ENCODE data around the gene POLD4.
"Not testable (repeated sequence)": the region's sequence is repeated elsewhere in the genome, so short reads cannot be mapped to it uniquely, and the experiment has no call there.

The POLD4 gene

DNA sequence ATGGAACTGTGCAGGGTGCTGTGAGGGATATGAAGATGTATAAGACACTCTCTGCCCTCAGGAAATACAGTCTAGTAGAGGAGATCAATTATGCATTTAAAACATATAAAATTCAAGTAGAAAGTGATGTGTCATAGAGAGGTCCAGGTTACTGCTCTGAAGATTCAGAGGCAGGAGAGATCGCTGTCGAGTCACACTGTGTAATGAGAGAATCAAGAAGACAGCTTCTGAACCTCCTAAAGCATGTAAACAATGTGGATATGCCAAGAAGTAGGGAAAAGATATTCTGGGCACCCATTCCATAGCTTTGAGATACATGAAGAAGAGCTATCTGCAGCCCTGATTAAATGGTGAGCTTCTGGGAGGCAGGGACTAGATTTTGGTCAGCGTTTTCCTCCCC is 33.3 kb downstream of the POLD4 start:
- no peak for FAIRE-seq
- no peak for DNase-seq (ENCODE audit: insufficient read length, low spot score)

DNA sequence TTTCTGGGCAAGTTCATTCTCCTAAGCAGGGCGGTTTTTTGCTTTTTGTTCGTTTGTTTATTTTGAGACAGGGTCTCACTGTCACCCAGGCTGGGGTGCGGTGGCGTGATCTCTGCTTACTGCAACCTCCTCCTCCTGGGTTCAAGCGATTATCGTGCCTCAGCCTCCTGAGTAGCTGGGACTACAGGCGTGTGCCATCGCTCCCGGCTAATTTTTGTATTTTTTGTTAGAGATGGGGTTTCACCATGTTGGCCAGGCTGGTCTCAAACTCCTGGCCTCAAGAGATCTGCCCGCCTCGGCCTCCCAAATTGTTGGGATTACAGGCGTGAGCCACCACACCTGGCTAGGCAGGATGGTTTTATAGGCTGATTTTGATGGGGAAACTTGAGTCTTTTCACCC is 34.5 kb downstream of the POLD4 start:
- not testable (repeated sequence) for DNase-seq (ENCODE audit: insufficient read length, low spot score); FAIRE-seq

DNA sequence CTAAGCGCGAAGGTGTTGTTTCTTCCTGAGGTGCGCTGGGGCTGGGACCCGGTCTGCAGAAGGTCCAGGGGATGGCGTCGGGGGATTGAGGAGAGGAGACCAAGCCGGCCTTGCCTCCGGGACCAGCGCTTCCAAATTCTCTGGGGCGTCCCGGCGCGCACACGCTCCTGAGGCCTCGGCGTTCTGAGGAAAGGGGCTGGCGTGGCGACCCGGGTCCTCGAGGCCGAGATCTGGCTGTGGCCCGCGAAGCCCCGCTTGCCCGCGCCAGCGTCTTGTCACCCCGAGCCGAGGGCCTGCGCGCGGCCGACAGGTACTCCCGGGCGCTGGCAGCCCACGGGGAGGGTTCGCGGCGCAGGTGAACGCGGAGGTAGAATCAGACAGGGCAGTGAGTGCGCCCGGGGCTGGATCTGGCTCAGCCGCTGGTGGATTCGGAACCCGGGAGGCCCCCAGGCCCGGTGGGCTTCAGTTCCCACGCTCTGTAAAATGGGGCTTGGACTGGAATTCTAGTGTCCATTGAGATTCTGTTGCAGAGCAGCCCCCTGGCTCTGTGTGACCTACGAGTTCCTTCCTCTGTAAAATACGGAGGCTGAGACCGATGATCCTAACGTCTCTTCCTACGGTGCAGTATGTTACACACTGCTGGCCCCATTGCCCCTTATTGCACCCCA is 35.3 kb downstream of the POLD4 start:
- FAIRE-seq: no peak

DNA sequence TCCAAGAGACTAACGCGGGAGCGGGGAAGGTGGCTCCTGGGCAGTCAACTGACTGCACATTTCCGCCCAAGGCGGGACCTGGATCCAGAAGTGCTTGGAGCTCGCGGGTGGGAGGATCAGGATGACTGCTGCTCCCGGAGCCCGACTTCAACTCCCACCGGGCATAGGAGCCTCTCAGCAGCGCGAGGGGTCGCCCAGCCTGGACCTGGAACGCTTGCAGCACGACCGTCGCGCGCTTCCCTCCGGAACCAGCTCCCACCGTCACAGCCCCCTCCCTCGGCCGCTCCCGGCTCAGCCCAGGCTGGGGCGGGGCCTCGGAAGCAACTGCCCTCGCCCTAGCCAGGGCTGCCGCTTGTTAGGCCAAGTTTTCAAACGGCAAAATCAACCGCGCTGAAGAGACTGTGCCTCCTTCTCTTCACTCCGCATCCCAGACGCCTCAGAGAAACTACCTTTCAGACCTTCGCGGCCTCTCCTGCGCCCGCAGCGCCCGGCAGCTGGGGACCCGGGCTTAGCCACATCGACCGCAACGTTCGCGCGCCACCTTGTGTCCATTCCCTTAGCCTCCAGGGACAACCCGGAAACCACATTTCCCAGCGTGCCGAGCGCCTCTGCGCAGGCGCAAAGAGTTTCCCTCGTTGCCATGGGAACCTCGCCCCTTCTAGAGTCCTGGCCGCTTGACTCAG is 36.0 kb downstream of the POLD4 start:
- peak; percentile 96 for FAIRE-seq
- DNase-seq (ENCODE audit: insufficient read length, low spot score): peak; percentile 98

More for the DNA sequence above, 35.3 kb downstream of the POLD4 start:
- DNase-seq (ENCODE audit: insufficient read length, low spot score): no peak

DNA sequence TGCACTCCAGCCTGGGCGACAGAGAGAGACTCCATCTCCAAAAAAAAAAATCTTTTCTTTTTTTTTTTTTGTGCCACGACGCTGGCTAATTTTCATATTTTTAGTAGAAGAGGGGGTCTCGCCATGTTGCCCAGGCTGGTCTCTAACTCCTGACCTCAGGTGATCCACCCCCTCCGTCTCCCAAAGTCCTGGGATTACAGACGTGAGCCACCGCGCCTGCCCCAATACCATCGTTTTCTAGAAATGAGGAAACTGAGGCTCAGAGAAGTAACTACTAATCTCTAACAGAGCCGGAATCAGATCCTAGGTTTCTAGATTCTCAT is 36.5 kb downstream of the POLD4 start:
- no peak for DNase-seq (ENCODE audit: insufficient read length, low spot score)

DNA sequence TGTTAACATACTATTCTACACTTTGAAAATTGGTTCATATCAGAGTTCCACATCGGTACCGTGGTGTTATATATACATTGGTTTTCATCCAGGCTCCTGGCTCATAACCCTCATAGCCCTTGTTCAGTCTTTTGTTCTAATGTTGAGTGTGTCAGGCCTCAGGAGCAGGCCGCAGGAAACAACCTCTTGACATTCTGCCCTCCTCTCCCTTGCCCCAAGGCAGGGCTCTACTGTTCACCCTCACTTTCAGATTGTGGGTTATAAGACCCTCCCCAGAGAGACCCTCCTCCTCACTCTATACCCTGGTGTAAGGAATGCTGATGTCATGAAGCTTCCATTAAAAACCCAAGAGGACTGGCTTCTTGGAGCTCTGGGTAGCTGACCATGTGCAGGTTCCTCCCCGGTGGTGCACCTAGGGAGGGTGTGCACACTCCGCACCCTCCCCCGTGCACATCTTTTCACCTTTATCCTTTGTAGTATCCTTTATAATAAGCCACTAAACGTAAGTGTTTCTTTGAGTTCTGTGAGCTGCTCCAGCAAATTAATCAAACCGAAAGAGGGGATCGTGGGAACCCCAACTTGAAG is 37.9 kb downstream of the POLD4 start:
- DNase-seq (ENCODE audit: insufficient read length, low spot score) (no peak), FAIRE-seq (no peak)

More for the DNA sequence above, 36.5 kb downstream of the POLD4 start:
- no peak for FAIRE-seq

DNA sequence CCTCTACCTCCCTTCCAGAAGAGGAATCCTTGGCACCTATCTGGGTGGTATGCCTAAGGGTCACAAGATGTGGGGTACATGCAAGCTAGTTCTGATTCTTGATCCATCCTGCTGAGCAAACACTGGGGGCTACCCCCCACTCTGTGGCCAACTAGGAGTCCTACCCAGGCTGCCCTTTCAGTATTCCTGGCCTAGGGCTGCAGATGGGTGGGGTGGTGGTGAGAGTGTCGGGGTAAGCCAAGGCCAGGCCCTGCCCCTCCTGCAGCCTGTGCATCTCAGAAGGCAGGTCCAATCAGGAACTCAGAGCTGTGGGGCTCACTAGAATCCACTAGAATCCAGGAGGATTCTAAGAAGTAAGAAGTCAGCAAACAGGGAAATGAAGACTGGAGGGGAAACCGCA is 39.1 kb downstream of the POLD4 start:
- DNase-seq (ENCODE audit: insufficient read length, low spot score): no peak
- no peak for FAIRE-seq

DNA sequence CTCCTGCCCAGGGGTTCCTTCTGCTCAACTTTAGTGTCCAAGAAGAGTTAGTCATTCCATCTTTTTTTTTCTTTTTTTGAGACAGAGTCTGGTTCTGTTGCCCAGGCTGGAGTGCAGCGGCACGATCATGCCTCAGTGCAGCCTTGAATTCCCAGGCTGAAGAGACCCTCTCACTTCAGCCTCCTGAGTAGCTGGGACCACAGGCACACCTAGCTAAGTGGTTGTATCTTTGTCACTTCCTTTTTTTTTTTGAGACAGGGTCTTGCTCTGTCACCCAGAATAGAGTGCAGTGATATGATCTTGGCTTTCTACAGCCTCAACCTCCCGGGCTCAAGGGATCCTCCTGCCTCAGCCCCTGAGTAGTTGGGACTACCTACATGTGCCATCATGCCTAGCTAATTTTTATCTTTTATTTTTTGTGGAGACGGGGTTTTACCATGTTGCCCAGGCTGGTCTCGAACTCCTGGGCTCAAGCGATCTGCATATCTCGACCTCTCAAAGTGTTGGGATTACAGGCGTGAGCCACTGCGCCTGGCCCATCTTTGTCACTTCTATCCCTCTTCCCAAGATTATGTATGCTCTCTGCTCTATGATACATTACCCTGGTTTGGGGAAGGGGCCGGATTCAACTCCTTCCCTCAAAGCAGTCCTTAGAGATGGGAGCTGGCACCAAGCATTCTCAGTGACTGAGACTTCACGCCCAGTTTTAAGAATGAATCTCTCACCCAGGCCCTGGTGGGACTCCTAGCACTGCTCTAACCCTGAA is 40.0 kb downstream of the POLD4 start:
- no peak for FAIRE-seq
- no peak for DNase-seq (ENCODE audit: insufficient read length, low spot score)

DNA sequence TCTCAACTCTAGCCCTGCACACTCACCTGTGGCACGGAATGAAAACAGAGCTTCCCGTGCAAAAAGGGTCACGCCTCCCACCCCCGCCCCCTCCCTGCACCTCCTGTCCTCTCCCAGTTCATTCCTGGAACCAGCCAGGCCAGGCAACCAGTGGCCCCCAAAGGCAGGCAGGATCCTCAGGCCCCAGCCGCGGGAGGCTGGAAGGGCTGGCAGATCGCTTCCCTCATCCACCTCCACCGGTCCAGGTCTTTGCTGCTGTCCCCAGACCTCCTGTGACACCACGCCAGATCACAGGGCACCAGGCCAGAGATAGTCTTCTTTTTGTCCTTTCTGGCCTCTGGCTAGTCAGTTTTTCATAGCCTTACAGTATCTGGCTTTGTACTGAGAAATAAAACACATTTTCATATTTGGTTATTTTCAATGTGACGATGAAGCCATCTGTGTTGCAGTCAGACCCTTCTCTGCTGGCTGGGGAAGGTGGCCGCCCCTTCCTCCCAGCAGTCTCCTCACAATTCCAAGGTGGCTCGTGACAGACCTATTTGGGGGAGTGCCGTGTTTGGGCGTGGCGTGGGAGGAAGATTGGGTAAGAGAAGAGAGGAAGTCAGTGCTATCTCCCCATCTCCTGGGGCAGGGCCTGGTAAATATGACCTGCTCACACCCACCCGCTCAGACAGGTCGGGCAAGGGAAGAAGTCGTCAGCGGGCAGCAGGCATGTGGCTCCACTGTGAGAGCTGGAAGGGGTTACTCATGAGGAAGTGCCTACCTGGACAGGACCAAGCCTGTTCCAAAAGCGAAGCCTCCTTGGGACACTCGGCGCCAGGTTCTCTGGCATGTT is 40.9 kb downstream of the POLD4 start:
- no peak for DNase-seq (ENCODE audit: insufficient read length, low spot score)
- no peak for FAIRE-seq

DNA sequence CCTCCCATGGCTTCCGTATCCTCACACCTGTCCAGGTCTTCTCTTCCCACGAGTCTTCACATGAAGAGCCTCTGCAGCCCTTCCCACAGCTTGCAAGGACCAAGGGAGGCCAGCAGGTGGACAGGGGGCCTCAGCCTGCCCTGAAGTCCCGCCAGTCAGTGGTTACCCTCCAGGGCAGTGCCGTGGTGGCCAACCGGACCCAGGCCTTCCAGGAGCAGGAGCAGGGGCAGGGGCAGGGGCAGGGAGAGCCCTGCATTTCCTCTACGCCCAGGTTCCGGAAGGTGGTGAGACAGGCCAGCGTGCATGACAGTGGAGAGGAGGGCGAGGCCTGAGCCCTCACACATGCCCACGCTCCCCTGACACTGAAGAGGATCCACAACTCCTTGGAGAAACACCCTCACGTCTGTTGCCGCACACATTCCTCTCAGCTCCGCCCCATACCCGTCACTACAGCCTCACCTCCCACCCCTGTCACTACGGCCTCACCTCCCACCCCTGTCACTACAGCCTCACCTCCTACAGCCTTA is 41.7 kb downstream of the POLD4 start:
- FAIRE-seq (no peak), DNase-seq (ENCODE audit: insufficient read length, low spot score) (no peak)

DNA sequence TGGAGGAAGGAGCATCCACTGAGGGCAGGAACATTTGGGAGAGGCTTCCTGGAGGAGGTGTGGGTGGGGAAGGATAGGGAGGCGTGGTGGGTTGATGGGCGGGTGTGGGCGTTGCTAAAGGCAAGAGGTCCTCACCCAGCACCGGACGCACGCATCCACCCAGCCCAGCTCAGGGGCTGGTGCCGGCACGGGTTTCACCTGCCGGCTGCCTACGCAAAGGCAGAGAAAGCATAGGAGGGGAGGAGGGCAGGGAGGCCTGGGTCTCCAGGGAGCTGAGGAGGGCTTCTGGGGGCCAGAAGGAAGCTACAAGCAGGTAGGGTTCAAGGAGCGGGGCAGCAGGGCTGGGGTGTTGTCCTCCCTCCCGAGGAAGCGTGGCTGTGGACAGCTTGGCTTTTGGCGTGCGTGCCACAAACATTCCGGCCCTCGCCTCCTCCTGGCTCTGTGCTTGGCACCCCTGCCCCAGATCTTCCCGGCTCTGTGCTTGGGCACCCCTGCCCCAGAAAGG is 42.2 kb downstream of the POLD4 start:
- DNase-seq (ENCODE audit: insufficient read length, low spot score): no peak
- FAIRE-seq: no peak

DNA sequence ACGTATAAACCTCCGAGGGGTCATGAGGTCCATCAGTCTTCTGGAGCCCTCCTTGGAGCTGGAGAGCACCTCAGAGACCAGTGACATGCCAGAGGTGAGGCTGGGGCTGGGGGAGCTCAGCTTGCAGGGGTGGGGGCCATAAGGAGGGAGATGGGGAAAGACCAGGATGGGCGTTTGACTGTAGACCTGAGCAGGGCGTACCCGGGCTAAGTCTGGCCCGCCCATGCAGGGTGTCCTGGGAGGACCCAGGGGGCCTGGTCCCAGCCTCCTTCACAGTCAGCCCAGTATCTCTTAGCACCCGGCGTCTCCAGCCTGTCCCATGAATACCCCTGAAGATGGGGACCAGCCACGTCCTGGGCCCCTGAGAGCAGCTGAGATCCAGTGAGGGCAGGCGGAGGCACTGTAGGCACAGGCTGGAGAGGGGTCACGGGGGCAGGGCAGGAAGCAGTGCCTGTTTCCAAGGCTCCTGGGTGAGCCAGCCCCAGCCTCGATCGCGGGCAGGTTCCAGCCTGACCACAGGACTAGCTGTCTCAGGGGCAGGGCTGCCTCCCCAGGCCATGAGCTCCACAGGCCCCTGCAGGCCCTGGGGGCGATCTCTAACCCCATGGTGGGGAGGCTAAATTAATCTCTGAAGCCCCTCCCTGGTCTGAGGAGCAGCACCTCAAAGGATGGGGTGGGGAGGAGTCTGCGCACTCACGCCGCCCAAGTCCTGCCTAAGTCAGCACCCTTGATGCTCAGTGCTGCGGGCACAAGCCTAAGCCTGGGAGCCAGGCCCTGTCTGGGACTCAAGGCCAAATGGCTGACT is 42.9 kb downstream of the POLD4 start:
- FAIRE-seq: no peak
- no peak for DNase-seq (ENCODE audit: insufficient read length, low spot score)

DNA sequence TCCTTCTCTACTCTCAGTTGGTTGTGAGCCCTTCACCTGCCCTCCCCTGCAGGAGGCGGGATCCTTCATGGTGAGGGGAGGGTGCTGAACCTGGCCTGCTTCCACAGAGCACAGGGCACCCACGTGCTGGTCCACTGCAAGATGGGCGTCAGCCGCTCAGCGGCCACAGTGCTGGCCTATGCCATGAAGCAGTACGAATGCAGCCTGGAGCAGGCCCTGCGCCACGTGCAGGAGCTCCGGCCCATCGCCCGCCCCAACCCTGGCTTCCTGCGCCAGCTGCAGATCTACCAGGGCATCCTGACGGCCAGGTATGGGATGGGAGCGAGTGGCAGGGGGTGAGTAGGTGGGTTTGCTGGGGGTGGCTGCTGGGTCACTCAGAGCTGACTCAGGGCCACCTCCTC is 43.7 kb downstream of the POLD4 start:
- DNase-seq (ENCODE audit: insufficient read length, low spot score) (no peak), FAIRE-seq (no peak)

DNA sequence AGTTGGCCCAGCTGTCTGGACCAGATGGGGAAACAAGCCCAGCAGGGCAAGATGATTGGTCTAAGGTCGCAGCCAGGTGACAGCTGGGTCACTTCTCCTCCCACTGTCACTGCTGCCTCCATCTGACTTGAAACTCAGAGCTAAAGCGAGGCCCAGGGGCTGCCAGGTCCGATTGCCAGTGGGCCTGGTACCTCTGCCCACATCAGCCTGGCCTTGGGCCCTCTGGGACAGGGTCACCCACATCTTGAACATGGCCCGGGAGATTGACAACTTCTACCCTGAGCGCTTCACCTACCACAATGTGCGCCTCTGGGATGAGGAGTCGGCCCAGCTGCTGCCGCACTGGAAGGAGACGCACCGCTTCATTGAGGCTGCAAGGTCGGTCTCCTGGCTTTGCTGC is 44.2 kb downstream of the POLD4 start:
- no peak for FAIRE-seq

DNA sequence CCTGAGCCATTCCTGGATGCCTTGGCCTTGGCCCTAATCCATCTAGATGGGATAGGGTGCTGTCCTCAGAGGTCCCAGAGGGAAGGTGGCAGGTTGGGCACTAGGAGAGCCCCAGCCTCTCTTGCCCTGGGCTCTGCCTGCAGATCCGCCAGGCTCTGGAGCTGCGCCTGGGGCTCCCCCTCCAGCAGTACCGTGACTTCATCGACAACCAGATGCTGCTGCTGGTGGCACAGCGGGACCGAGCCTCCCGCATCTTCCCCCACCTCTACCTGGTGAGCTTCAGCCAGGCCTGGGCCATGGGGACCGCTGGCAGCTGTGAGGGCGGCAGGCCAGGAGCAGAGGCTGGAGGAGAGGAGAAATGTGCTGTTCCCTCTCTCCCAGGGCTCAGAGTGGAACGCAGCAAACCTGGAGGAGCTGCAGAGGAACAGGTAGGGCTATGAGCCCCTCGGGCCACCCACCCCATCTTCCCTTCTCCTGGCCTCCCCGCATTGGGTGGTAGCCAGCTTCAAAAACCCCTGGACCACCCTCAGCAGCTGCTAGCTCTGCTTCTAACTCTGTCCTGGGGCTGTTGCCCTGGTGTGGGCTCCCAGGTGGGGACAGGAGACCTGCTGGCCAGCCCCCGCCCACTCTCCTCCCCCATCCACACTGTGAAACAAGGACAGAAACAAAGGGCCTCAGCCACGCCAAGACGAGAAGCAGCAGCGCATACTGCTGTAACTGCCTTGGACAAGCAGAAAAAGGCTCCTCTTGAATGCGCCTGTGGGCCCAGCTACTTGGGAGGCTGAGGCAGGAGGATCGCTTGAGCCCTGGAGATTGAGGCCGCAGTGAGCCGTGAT is 45.1 kb downstream of the POLD4 start:
- no peak for DNase-seq (ENCODE audit: insufficient read length, low spot score)
- FAIRE-seq: no peak

More for the DNA sequence above, 44.2 kb downstream of the POLD4 start:
- DNase-seq (ENCODE audit: insufficient read length, low spot score): no peak

DNA sequence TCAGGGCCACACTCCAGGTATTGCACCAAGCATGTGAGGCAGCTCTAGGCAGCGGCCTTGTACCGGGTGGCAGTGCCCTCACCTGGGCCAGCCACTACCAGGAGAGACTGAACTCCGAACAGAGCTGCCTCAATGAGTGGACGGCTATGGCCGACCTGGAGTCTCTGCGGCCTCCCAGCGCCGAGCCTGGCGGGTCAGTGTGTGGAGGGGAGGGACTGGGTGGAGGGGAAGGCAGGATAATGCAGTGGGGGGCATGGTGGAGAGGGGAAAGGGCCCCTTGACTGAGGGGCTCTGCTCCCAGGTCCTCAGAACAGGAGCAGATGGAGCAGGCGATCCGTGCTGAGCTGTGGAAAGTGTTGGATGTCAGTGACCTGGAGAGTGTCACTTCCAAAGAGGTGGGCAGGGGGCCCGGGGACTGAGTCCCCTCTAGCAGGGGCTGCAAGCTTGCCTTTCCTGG is 45.8 kb downstream of the POLD4 start:
- FAIRE-seq (no peak), DNase-seq (ENCODE audit: insufficient read length, low spot score) (no peak)

DNA sequence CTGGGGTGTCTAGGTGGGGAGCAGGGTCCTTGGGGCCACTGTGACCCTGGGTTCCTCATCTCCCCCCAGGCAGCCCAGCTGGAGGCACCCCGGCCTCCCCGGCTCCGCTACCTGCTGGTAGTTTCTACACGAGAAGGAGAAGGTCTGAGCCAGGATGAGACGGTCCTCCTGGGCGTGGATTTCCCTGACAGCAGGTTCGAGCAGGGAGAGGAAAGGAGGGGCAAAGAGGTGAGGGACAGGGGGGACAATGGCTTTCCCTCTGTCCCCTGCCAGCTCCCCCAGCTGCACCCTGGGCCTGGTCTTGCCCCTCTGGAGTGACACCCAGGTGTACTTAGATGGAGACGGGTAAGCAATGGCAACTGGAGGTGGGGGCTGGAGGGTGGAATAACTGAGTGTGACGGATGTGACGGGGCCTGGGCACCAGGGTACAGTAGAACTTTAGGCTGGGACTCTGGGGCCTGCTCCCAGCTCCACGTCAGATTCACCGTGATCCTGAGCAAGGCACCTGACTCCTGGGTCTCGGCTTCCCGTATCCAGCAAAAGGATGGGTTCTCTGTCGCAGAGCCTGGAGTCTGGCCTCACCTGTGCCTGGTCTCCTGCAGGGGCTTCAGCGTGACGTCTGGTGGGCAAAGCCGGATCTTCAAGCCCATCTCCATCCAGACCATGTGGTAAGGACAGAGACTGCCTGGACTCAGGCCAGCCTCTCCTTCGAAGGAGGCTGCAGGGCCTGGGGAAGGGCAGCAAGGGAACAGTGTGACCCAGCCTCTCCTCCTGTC is 46.4 kb downstream of the POLD4 start:
- no peak for FAIRE-seq

More for the DNA sequence above, 46.4 kb downstream of the POLD4 start:
- no peak for DNase-seq (ENCODE audit: insufficient read length, low spot score)

Measured in GM19239 (cell line).